Liver (tissue), 9 donors: ENCODE results near the gene SCN2B. TPM values are rescaled to one million over a fixed set of nuclear protein-coding genes. Genes with fewer than 3 reads are reported as not detected.

Experiments
- DNase-seq: peaks from one replicate; pipeline ENCODE4 v3.0.0-alpha.2; 2017; ENCODE audit warnings: low spot score
- H3K27ac ChIP-seq, 2 donors: one replicate each; pipeline ENCODE4 v1.7.0; 2013; ENCODE audit warnings: inconsistent platforms in 2 of 2, low read length in 2 of 2, control low read depth in 1 of 2, low read depth in 1 of 2, mild to moderate bottlenecking in 1 of 2
- H3K27me3 ChIP-seq, 4 donors: one replicate each; pipeline versions ENCODE4 v1.6.1 to v1.7.0; 2013; ENCODE audit warnings: low read length in 3 of 4, inconsistent platforms in 1 of 4, mild to moderate bottlenecking in 1 of 4, moderate library complexity in 1 of 4; ENCODE audit not compliant: control insufficient read depth in 4 of 4, insufficient read depth in 4 of 4
- H3K36me3 ChIP-seq, 4 donors: one replicate each; pipeline versions ENCODE4 v1.6.1 to v1.7.0; 2013; ENCODE audit warnings: low read length in 3 of 4, mild to moderate bottlenecking in 3 of 4, low read depth in 1 of 4, moderate library complexity in 1 of 4; ENCODE audit not compliant: control insufficient read depth in 4 of 4, insufficient read depth in 3 of 4
- H3K4me1 ChIP-seq, 4 donors: one replicate each; pipeline versions ENCODE4 v1.6.1 to v1.7.0; 2013; ENCODE audit warnings: low read length in 3 of 4, mild to moderate bottlenecking in 3 of 4, moderate library complexity in 1 of 4; ENCODE audit not compliant: control insufficient read depth in 4 of 4, insufficient read depth in 4 of 4
- H3K4me3 ChIP-seq, 3 donors: one replicate each; pipeline versions ENCODE4 v1.6.1 to v1.7.0; 2013; ENCODE audit warnings: low read length in 3 of 3, control low read depth in 1 of 3, low read depth in 1 of 3, mild to moderate bottlenecking in 1 of 3
- H3K9ac ChIP-seq, 2 donors: one replicate each; pipeline ENCODE4 v1.7.0; 2013; ENCODE audit warnings: low read length in 2 of 2, mild to moderate bottlenecking in 2 of 2, moderate library complexity in 2 of 2, control low read depth in 1 of 2, low read depth in 1 of 2
- H3K9me3 ChIP-seq, 4 donors: one replicate each; pipeline versions ENCODE4 v1.6.1 to v1.7.0; 2013; ENCODE audit warnings: low read length in 3 of 4; ENCODE audit not compliant: control insufficient read depth in 4 of 4
- ATF3 ChIP-seq: IDR thresholded peaks from 2 replicates; pipeline ENCODE4 v1.6.1; 2016; ENCODE audit warnings: antibody characterized with exemption
- CTCF ChIP-seq: fragments of 150-350 bp; IDR thresholded peaks from 2 replicates; pipeline ENCODE4 v1.5.1; 2017; ENCODE audit warnings: improper control_type of control experiment, low read depth, low read length; ENCODE audit not compliant: missing input control
- EGR1 ChIP-seq, 2 donors: IDR thresholded peaks; 2 replicates each; pipeline ENCODE4 v1.6.1; 2016 to 2018; ENCODE audit warnings: antibody characterized with exemption in 2 of 2, low read depth in 2 of 2
- FOXA1 ChIP-seq: IDR thresholded peaks from 2 replicates; pipeline ENCODE4 v1.6.1; 2016; ENCODE audit warnings: antibody characterized with exemption
- FOXA2 ChIP-seq: IDR thresholded peaks from 2 replicates; pipeline ENCODE4 v1.6.1; 2016; ENCODE audit warnings: antibody characterized with exemption
- GABPA ChIP-seq, 2 donors: IDR thresholded peaks in 1 of 2; conservative IDR thresholded peaks in 1 of 2; 2 replicates each; pipeline ENCODE4 v1.6.1; 2016; ENCODE audit warnings: antibody characterized with exemption in 2 of 2, mild to moderate bottlenecking in 1 of 2, moderate library complexity in 1 of 2
- HNF4G ChIP-seq: IDR thresholded peaks from 2 replicates; pipeline ENCODE4 v1.6.1; 2016; ENCODE audit warnings: antibody characterized with exemption
- JUND ChIP-seq, 2 donors: IDR thresholded peaks; 2 replicates each; pipeline ENCODE4 v1.6.1; 2016; ENCODE audit warnings: antibody characterized with exemption in 2 of 2
- MAX ChIP-seq: IDR thresholded peaks from 2 replicates; pipeline ENCODE4 v1.6.1; 2016; ENCODE audit warnings: antibody characterized with exemption
- NR2F2 ChIP-seq: IDR thresholded peaks from 2 replicates; pipeline ENCODE4 v1.6.1; 2016; ENCODE audit warnings: antibody characterized with exemption
- RAD21 ChIP-seq, 2 donors: IDR thresholded peaks; 2 replicates each; pipeline ENCODE4 v1.6.1; 2016; ENCODE audit warnings: antibody characterized with exemption in 2 of 2, mild to moderate bottlenecking in 2 of 2
- REST ChIP-seq: IDR thresholded peaks from 2 replicates; pipeline ENCODE4 v1.6.1; 2016; ENCODE audit warnings: antibody characterized with exemption, mild to moderate bottlenecking
- RXRA ChIP-seq, 2 donors: IDR thresholded peaks; 2 replicates each; pipeline ENCODE4 v1.6.1; 2017 to 2018; ENCODE audit warnings: antibody characterized with exemption in 2 of 2, mild to moderate bottlenecking in 1 of 2
- SP1 ChIP-seq: IDR thresholded peaks from 2 replicates; pipeline ENCODE4 v1.6.1; 2018; ENCODE audit warnings: antibody characterized with exemption, mild to moderate bottlenecking
- TAF1 ChIP-seq: conservative IDR thresholded peaks from 2 replicates; pipeline ENCODE4 v1.6.1; 2016; ENCODE audit warnings: antibody characterized with exemption, mild to moderate bottlenecking
- YY1 ChIP-seq: IDR thresholded peaks from 2 replicates; pipeline ENCODE4 v1.6.1; 2016; ENCODE audit warnings: antibody characterized with exemption, mild to moderate bottlenecking
- ZBTB33 ChIP-seq: IDR thresholded peaks from 2 replicates; pipeline ENCODE4 v1.6.1; 2016; ENCODE audit warnings: antibody characterized with exemption
- WGBS: extraction: QIAGEN DNeasy Blood & Tissue Kit; methylation state at CpG from one replicate; pipeline ENCODE4 v1.1.7; 2013; 5-methylcytosine and 5-hydroxymethylcytosine counted together
- polyA plus RNA-seq, 2 donors: library from polyadenylated mRNA; stranded (reverse) in 1 of 2; unstranded in 1 of 2; fragments of 200-250 nt in 1 of 2; fragments of >200 nt in 1 of 2; fragmentation: Nextera tagmentation in 1 of 2; extraction: Ambion mirVana in 1 of 2; gene quantifications; one replicate each; pipeline versions ENCODE4 v1.2.1 to v1.2.3, GENCODE V29; 2013 to 2015
- total RNA-seq, 2 donors: library from RNA; depleted of rRNA; stranded (reverse); fragments of >200 nt; gene quantifications; one replicate each; pipeline ENCODE4 v1.2.3, GENCODE V29; 2014
- donor health status: healthy.
- donor health status: healthy.
- donor health status: healthy.
- donor health status: healthy.
- donor health status: healthy.

Gene SCN2B
- total and polyA plus RNA-seq, 4 donors, result 0.01 to 0.05 TPM; not detected in 2

- H3K36me3 ChIP-seq, result no peaks in the 10 kb centered on the region
- no peak overlapping the region for H3K9ac ChIP-seq
- WGBS, result 19% methylated on average over 6 of the region's 6 CpGs
- TF ChIP-seq RXRA (IDR thresholded peaks at IDR 0.05) (no peak), FOXA2 (no peak), JUND (IDR thresholded peaks at IDR 0.05) (no peak), ZBTB33 (no peak), EGR1 (IDR thresholded peaks at IDR 0.05; ENCODE audit: low read depth in 2 of 2) (no peak), CTCF (no peak), MAX (no peak), RAD21 (IDR thresholded peaks at IDR 0.05) (no peak), GABPA (IDR thresholded peaks at IDR 0.05 in 1 of 2, conservative IDR thresholded peaks at IDR 0.05 in 1 of 2) (no peak), ATF3 (no peak), YY1 (no peak), FOXA1 (no peak), NR2F2 (no peak), REST (no peak), HNF4G (no peak), TAF1 (no peak)
- H3K9me3 ChIP-seq, result no peaks in the 10 kb centered on the region
- peaks cover 0 to 11% (median 1%) of the 10 kb centered on the region in 4 donors for H3K4me1 ChIP-seq
- DNase-seq, result no peak
- H3K27me3 ChIP-seq, result peaks cover 0 to 9% (median 0%) of the 10 kb centered on the region in 4 donors
- H3K27ac ChIP-seq, result no peak overlapping the region
- no peak overlapping the region for H3K4me3 ChIP-seq
These were observed 33.6 kb downstream of the SCN2B start for GRCh38 chr11:118142809-118143208.

GRCh38 chr11:118142081-118142480, 34.4 kb downstream of the SCN2B start:
- Histone ChIP-seq H3K27ac (no peak overlapping the region), H3K4me3 (no peak overlapping the region), H3K9me3 (no peaks in the 10 kb centered on the region), H3K4me1 (peaks cover 0 to 11% (median 1%) of the 10 kb centered on the region in 4 donors), H3K36me3 (no peaks in the 10 kb centered on the region), H3K9ac (no peak overlapping the region), H3K27me3 (peaks cover 0 to 9% (median 0%) of the 10 kb centered on the region in 4 donors)
- 61% methylated on average over 2 of the region's 2 CpGs for WGBS
- no peak for DNase-seq
- no peak for TF ChIP-seq FOXA1
- TF ChIP-seq SP1, result no peak
- no peak for TF ChIP-seq REST
- TF ChIP-seq GABPA (IDR thresholded peaks at IDR 0.05 in 1 of 2, conservative IDR thresholded peaks at IDR 0.05 in 1 of 2), result no peak
- no peak for TF ChIP-seq RXRA (IDR thresholded peaks at IDR 0.05)
- TF ChIP-seq MAX, result no peak
- no peak for TF ChIP-seq JUND (IDR thresholded peaks at IDR 0.05)
- TF ChIP-seq YY1, result no peak
- TF ChIP-seq TAF1, result no peak
- no peak for TF ChIP-seq ZBTB33
